IPS-18c (cell line): ENCODE results near the gene F2RL2.

Experiments used
- H3K4me3 ChIP-seq: 2 replicates; pipeline ENCODE4 v1.7.0; 2013; ENCODE audit warnings: low read depth, mild to moderate bottlenecking, low read length, moderate library complexity; ENCODE audit not compliant: insufficient read depth
- H3K9me3 ChIP-seq: one replicate; pipeline ENCODE4 v1.6.1; 2013; ENCODE audit warnings: mild to moderate bottlenecking, low read length, moderate library complexity; ENCODE audit not compliant: control insufficient read depth, insufficient read depth

The F2RL2 gene

DNA sequence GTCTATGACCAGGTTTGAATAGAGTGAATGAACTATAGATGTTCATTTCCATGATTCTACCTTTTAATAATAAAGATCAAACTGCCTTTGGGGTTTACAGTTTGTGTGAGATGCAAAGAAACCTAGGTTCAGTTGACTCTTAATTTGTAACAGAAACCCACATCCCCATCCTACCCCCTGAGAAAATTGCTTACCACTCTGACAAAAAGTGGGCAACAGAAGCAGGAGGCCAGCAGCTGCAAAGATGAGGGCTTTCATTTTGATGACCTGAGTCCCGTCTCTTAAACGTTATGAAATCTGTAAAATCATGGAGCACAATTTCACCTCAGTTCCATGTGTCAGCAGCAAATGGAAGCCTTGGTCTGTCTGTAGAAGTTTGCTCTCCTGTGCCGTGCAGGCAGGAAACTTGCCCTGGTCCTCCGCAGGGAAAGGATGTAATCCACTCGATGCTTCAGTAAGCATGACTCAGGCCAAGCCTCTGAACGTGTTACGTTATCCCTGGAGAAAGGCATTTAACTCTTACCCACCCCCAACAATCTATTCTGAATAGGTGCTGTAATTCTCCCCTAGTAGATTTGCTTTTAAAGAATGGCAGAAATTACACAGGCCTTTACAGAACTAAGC lies at the start of gene F2RL2:
TSS of gene F2RL2 (minus strand) at position 431 of the 624 bp plus-strand sequence. CDS start at position 258, 173 bp downstream.
- Histone ChIP-seq H3K9me3 (no peaks in the 10 kb centered on the region), H3K4me3 (no peak within 1 kb of the TSS)

DNA sequence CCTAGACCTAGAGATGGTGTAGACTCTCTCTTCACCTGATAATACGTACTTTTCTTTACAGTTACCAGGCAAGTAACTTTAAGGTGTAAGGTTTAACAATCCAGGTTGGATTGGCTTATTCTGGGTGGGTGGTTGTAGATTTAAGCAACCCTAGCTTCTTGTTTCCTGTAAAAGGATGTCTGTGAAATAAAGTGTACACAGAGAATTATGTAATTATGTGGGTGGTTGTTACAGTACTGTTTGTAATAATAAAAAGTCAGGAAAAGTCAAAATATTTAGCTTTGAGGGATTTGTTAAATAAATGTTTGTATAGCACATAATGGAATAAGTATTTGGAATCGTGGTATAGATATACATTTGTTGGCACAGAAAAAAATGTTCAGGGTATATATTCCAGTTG lies 49.0 kb upstream of the F2RL2 start:
- no peak overlapping the region for H3K4me3 ChIP-seq
- no peaks in the 10 kb centered on the region for H3K9me3 ChIP-seq

DNA sequence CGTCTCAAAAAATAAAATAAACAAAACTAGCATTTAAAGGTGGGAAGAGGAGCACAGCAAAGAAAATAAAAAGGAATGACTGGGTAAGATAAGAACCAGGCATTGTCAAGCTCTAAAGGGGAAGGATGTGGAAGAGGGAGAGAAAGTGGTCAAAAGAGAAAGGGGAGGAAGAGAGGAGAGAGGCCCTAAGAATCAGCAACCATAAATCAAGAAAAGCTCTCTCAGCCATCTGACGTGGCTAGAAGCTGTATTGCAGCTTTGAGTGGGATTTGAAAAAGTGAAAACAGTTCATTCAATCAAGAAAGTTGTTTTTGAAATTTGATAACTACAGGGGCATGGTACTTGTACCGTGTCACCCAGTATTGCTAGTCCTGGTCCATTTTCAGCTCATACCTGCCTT lies 47.3 kb upstream of the F2RL2 start:
- Histone ChIP-seq H3K4me3 (no peak overlapping the region), H3K9me3 (no peaks in the 10 kb centered on the region)

- Histone ChIP-seq H3K4me3 (no peak overlapping the region), H3K9me3 (no peaks in the 10 kb centered on the region)
These were observed 46.0 kb upstream of the F2RL2 start for GRCh38 chr5:76669245-76669644.

- Histone ChIP-seq H3K4me3 (no peak overlapping the region), H3K9me3 (no peaks in the 10 kb centered on the region)
These were observed 44.3 kb upstream of the F2RL2 start for GRCh38 chr5:76667495-76667894.

DNA sequence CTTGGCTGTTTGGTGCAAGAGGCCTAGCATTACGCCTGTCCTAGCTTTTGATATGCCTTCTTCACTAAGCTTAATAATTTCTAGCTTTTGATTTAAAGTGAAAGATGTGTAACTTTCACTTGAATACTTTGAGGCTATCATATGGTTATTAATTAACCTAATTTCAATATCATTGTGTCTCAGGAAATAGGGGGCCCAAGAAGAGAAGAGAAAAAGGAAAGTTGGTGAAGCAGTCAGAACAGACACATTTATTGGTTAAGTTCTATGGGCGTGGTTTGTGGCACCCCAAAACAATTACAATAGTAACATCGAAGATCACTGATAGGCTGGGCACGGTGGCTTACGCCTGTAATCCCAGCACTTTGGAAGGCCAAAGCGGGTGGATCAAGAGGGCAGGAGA lies 40.9 kb upstream of the F2RL2 start:
- Histone ChIP-seq H3K9me3 (no peaks in the 10 kb centered on the region), H3K4me3 (no peak overlapping the region)

- Histone ChIP-seq H3K4me3 (no peak overlapping the region), H3K9me3 (no peaks in the 10 kb centered on the region)
These were observed 40.4 kb upstream of the F2RL2 start for GRCh38 chr5:76663573-76663972.

GRCh38 chr5:76662521-76662920 lies 39.3 kb upstream of the F2RL2 start:
- no peak overlapping the region for H3K4me3 ChIP-seq
- no peaks in the 10 kb centered on the region for H3K9me3 ChIP-seq

DNA sequence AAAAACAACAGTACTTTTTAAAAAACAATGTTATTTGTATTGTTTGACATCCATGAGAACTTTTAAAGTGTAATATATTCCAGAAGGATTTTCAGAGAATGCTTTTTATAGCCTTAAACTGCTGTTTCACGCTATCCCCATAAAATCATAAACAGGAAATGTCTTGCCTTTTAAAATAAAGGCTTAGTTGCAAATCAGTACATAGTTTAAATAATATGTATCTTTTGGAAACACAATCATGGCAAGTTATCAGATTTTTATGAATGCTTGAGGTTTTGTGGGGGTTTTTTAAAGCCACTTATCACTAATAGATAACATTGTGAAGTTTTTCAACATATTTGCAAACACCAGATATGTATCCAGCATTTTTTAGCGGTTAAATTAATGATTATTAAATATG lies 37.2 kb upstream of the F2RL2 start:
- no peaks in the 10 kb centered on the region for H3K9me3 ChIP-seq

DNA sequence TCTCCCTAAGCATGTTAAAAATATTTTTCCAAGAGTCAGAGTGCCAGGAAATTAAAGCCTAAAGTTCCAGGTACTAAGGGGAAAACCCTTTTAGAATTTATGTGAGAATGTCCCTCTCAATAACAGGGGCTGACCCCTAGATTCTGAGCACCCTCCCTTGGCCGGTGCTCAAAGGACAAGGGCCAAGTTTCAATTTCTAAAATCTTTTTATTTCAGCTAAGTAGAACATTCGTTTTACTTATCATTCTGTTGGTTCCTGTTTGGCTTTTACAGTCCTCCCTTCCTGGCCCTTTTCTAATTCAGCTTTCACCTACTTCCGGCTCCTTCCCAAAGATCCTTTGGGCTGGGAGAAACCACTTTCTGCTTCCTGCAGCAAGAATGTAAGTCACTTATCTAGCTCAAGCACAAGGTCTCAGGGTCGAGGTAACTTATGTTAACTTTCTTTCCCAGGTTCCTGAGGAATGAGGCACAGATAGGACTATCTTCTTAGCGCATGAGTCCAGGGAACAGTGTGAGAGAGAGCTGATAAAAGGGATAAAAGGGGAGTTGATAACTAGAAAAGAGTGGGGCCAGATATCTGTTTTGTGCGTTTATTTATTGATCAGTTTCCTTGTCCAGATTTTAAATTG lies 34.6 kb upstream of the F2RL2 start:
- Histone ChIP-seq H3K9me3 (no peaks in the 10 kb centered on the region), H3K4me3 (no peak overlapping the region)

More for the DNA sequence above, 37.2 kb upstream of the F2RL2 start:
- H3K4me3 ChIP-seq = no peak overlapping the region

DNA sequence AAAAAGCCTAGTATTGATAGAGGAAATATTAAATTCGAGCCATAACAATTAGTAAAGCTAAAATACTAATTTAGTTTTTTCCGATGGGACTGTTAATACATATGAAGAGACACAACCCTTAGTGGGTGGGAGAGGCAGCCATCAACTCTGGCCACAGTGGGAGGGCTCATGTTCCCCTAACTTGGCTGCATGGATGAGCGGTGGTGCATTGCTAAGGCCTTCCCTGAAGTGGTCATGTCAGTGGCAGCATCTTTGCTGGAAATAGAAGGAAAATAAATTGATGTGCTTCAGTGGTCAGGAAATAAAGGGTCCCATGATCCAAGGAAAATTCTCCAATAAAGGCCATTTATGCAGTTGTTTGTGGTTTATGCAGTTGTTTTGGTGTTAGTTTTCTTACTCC lies 33.9 kb upstream of the F2RL2 start:
- H3K4me3 ChIP-seq = no peak overlapping the region
- H3K9me3 ChIP-seq = no peaks in the 10 kb centered on the region

- Histone ChIP-seq H3K4me3 (no peak overlapping the region), H3K9me3 (no peaks in the 10 kb centered on the region)
These were observed 29.7 kb upstream of the F2RL2 start for GRCh38 chr5:76652809-76653414.

DNA sequence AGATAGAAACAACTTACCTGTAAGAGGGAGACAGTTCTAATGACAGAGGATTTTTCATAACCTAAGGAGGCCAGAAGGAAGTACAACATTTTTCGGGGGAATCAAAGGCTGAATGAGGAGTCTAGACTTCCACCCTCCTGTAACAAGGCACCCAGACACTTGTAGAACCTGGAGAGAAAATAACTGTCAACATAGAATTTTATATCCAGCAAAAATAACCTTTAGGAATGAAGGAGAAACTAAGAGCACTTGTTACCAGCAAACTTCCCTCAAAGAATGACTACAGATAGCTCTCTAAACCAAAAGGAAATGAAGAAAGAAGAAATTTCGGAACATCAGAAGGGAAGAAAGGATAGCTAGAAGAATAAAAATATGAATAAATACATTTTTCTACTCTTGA lies 25.9 kb upstream of the F2RL2 start:
- Histone ChIP-seq H3K4me3 (no peak overlapping the region), H3K9me3 (no peaks in the 10 kb centered on the region)

- Histone ChIP-seq H3K4me3 (no peak overlapping the region), H3K9me3 (no peaks in the 10 kb centered on the region)
These were observed 20.2 kb upstream of the F2RL2 start for GRCh38 chr5:76643371-76643770.

- no peak overlapping the region for H3K4me3 ChIP-seq
- no peaks in the 10 kb centered on the region for H3K9me3 ChIP-seq
These were observed 19.3 kb upstream of the F2RL2 start for GRCh38 chr5:76642390-76643040.

DNA sequence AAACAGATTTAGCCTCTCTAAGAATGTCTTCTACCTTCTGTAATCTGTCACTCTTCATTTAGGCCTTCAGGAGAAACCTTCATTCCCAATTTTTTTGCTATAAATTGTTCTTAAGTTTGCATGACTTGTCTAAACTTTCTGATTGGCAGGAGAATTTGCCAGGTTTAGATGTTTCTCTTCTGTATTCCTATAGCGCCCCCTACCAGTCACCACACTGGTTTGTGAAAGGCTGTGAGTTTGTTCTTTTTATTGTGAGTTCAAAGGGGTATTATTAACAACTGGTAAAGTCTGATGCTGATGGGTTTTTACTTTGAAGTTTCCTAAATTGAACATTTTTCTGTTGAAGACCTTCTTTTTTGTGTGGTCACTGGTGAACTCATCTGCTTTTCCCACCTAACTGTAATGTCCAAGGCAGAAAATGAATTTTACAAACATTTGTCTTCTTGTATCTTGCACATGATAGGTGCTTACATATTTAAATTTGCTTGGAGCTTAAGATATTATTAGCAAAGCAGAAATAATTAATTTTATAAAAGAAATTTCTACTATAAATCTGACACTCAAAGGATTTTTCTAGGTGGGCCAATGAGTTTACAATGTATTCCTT lies 18.4 kb upstream of the F2RL2 start:
- H3K4me3 ChIP-seq = no peak overlapping the region
- no peaks in the 10 kb centered on the region for H3K9me3 ChIP-seq

DNA sequence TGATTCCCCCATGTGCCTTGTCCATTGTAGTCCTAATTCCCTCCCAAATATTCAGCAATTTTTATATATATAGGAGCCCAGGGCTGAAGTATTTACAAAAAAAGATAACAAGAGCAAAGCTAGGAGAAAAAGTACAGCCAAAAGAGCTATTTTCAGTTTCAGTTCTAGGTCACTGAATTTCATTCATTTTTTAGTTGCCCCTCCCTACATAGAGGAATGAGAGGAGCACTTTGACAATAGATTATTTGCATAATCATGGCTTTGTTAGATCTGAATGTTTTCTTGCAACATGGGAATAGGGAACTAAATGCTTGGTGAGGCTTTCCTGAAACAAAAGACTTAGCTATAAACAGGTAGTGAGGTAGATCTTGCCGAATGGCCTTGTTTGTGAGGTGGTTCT lies 15.3 kb upstream of the F2RL2 start:
- H3K4me3 ChIP-seq = no peak overlapping the region
- no peaks in the 10 kb centered on the region for H3K9me3 ChIP-seq

DNA sequence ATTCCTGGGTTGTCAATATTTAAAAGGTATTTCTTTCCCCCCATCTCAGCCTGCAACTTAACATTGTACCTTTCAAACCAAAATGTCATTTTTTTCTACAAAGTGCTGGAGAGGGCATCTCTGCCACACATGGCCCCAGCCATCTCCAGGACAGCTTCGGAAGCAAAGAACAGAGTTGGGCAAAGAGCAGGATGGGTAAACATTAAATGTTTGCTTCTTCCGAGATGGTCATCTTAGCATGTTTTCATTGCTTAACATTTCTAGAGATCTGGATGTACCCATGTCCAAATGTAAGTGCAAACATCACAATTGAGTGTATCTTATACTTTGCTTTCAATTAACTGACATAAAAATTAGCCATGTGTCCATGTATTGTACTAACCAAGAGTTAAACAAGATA lies 14.3 kb upstream of the F2RL2 start:
- Histone ChIP-seq H3K4me3 (no peak overlapping the region), H3K9me3 (no peaks in the 10 kb centered on the region)
